Measurements from ENCODE around the gene RPS6KL1.
A peak's percentile ranks its signal among the peaks of the same experiment; 100 is the strongest.

The RPS6KL1 gene

DNA sequence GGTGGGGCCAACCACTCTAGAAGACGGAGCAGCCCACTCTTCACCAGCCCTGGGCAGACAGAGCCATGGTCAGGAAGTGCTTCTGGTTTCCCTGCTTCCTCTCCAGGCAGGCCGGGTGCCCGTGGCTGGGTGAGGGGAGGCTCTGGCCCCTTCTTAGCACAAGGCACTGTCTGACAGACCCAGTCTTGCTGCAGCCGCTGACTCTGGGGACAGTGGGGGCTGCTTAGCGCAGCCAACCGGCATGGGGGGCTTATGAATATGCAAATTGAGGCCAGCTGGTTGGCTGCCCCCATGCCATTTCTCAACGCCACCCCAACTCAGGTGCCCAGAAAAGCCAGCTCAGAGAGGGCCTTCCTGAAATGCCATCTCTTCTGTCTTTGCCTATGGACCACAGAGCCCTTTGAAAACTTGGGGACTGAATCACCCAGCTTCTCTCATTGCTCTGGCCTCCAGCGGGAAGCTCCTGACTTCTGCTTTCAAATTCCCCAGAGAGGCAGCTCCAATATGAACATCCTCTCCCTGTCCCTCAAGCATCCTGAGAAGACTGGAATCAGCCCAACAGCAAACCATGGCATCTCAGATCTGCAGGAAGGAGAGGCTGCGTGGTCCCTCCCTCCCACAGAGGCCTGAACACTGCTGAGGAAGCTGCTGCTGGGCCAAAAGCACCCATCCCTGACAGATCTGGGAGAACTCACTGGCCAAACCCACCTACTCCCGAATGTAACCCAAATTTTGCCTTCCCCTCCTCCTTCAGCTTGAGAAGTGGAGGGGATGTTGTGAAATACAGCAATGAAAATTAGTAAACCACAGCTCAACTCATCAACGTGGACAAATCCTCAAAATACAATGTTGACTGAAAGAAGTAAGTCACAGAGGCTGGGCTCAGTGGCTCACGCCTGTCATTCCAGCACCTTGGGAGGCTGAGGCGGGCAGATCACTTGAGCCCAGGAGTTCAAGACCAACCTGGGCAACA lies 46.8 kb downstream of the RPS6KL1 start, which contains the start of gene PROX2:
Gene PROX2, minus strand, starts transcription at position 205 of the 973 bp plus-strand sequence. CDS start 12,311 bp downstream, outside the sequence.
- H3K4me3 ChIP-seq (ENCODE audit: low read depth in 1 of 2, low read length in 2 of 2) = peak within 1 kb of the TSS; percentile 3 to 11
- H3K9ac ChIP-seq (ENCODE audit: low read depth in 1 of 2, low read length in 2 of 2) = no peak within 1 kb of the TSS
- peaks cover 12 to 23% of the 10 kb centered on the region in 2 donors for H3K4me1 ChIP-seq (ENCODE audit: control insufficient read depth in 1 of 2, insufficient read depth in 2 of 2, low read length in 2 of 2)
- H3K36me3 ChIP-seq (ENCODE audit: control insufficient read depth in 1 of 2, insufficient read depth in 2 of 2, low read length in 2 of 2) = no peaks in the 10 kb centered on the region
- no peak within 1 kb of the TSS for H3K27ac ChIP-seq (ENCODE audit: low read depth, low read length)
- no peaks in the 10 kb centered on the region for H3K9me3 ChIP-seq (ENCODE audit: control insufficient read depth in 1 of 2, low read length in 2 of 2)
- H3K27me3 ChIP-seq (ENCODE audit: control insufficient read depth in 1 of 2, insufficient read depth in 2 of 2, low read length in 2 of 2) = no peaks in the 10 kb centered on the region

DNA sequence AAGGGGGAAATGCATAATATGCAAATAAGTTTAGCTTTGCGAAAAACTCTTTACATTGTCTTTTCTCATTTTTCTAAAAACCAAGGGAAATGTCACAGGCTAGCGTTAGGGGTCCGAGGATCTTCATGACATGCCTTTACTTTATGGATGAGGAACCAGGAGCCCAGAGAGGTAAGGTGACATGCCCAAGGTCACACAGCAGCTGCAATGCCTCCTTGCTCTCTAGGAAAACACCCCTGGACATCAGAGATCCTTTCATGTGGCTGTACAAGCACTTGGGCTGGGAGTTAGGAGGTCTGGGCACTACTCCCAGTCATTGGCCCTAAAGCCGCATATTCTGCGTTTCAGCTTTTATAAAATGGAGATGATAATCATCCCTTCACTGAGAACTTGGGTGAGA lies 47.9 kb downstream of the RPS6KL1 start:
- H3K9me3 ChIP-seq (ENCODE audit: control insufficient read depth in 1 of 2, low read length in 2 of 2) = no peaks in the 10 kb centered on the region
- H3K36me3 ChIP-seq (ENCODE audit: control insufficient read depth in 1 of 2, insufficient read depth in 2 of 2, low read length in 2 of 2) = no peaks in the 10 kb centered on the region
- no peak overlapping the region for H3K4me3 ChIP-seq (ENCODE audit: low read depth in 1 of 2, low read length in 2 of 2)
- peaks cover 6 to 13% of the 10 kb centered on the region in 2 donors for H3K4me1 ChIP-seq (ENCODE audit: control insufficient read depth in 1 of 2, insufficient read depth in 2 of 2, low read length in 2 of 2)
- no peaks in the 10 kb centered on the region for H3K27me3 ChIP-seq (ENCODE audit: control insufficient read depth in 1 of 2, insufficient read depth in 2 of 2, low read length in 2 of 2)
- H3K9ac ChIP-seq (ENCODE audit: low read depth in 1 of 2, low read length in 2 of 2) = no peak overlapping the region
- H3K27ac ChIP-seq (ENCODE audit: low read depth, low read length) = no peak overlapping the region

DNA sequence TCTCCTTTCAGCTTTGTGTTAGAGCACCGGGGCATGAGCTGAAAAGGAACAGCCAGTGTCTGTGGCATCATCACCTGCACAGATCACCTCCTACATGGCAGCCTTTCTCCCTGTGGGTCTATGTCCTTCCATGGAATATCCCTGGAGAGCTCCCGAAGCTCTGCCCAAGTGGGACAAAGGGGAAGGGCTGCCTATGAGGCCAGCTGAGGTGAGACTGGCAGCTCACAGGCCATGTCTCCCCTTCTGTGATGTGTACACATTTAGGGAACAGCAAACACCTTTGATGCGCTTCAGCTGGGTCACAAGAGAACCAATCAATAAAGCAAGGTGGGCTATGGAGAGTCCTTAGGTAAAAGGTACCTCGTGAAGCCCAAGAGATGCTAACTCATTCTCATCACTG lies 51.2 kb downstream of the RPS6KL1 start:
- H3K9ac ChIP-seq (ENCODE audit: low read depth in 1 of 2, low read length in 2 of 2) = no peak overlapping the region
- H3K9me3 ChIP-seq (ENCODE audit: control insufficient read depth in 1 of 2, low read length in 2 of 2) = no peaks in the 10 kb centered on the region
- H3K36me3 ChIP-seq (ENCODE audit: control insufficient read depth in 1 of 2, insufficient read depth in 2 of 2, low read length in 2 of 2) = no peaks in the 10 kb centered on the region
- no peaks in the 10 kb centered on the region for H3K27me3 ChIP-seq (ENCODE audit: control insufficient read depth in 1 of 2, insufficient read depth in 2 of 2, low read length in 2 of 2)
- peaks cover 0 to 4% of the 10 kb centered on the region in 2 donors for H3K4me1 ChIP-seq (ENCODE audit: control insufficient read depth in 1 of 2, insufficient read depth in 2 of 2, low read length in 2 of 2)
- H3K4me3 ChIP-seq (ENCODE audit: low read depth in 1 of 2, low read length in 2 of 2) = no peak overlapping the region
- H3K27ac ChIP-seq (ENCODE audit: low read depth, low read length) = no peak overlapping the region

DNA sequence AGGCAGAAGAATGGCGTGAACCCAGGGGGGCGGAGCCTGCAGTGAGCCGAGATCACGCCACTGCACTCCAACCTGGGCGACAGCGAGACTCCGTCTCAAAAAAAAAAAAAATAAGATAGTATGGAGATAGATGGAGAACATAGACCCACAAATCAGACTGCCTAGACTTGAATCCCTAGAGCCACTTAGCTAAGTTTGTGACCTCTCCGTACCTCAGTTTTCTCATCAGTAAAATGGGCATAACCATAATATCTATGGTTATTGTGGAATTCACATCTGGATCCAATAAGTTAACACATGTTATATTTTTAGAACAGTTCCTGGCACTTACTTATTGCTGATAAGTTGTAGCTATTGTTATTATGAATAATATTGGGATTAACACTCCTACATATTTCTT lies 54.3 kb downstream of the RPS6KL1 start:
- no peaks in the 10 kb centered on the region for H3K36me3 ChIP-seq (ENCODE audit: control insufficient read depth in 1 of 2, insufficient read depth in 2 of 2, low read length in 2 of 2)
- no peaks in the 10 kb centered on the region for H3K27me3 ChIP-seq (ENCODE audit: control insufficient read depth in 1 of 2, insufficient read depth in 2 of 2, low read length in 2 of 2)
- H3K27ac ChIP-seq (ENCODE audit: low read depth, low read length) = no peak overlapping the region
- no peaks in the 10 kb centered on the region for H3K9me3 ChIP-seq (ENCODE audit: control insufficient read depth in 1 of 2, low read length in 2 of 2)
- no peak overlapping the region for H3K4me3 ChIP-seq (ENCODE audit: low read depth in 1 of 2, low read length in 2 of 2)
- H3K9ac ChIP-seq (ENCODE audit: low read depth in 1 of 2, low read length in 2 of 2) = no peak overlapping the region
- no peaks in the 10 kb centered on the region for H3K4me1 ChIP-seq (ENCODE audit: control insufficient read depth in 1 of 2, insufficient read depth in 2 of 2, low read length in 2 of 2)

DNA sequence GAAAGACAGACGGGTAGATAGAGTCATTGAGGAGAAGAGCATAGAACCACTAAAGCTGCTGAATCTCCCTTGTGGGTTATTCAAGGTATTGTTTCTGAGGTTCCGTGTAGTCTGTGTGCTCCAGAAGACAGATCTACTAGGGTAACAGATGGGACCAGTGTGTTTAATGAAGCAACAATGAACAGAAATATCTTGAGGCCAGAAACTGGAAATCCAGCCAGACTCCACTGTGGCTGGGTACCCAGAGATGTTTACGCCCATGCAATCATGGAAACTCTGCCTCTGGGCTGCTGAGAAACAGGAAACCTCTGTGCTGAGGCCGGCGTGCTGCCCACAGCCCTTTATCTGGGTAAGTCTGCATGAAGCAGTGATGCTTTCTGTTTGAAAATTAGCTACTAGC lies 55.4 kb downstream of the RPS6KL1 start:
- no peak overlapping the region for H3K4me3 ChIP-seq (ENCODE audit: low read depth in 1 of 2, low read length in 2 of 2)
- no peak overlapping the region for H3K9ac ChIP-seq (ENCODE audit: low read depth in 1 of 2, low read length in 2 of 2)
- no peaks in the 10 kb centered on the region for H3K4me1 ChIP-seq (ENCODE audit: control insufficient read depth in 1 of 2, insufficient read depth in 2 of 2, low read length in 2 of 2)
- no peaks in the 10 kb centered on the region for H3K27me3 ChIP-seq (ENCODE audit: control insufficient read depth in 1 of 2, insufficient read depth in 2 of 2, low read length in 2 of 2)
- H3K9me3 ChIP-seq (ENCODE audit: control insufficient read depth in 1 of 2, low read length in 2 of 2) = no peaks in the 10 kb centered on the region
- no peaks in the 10 kb centered on the region for H3K36me3 ChIP-seq (ENCODE audit: control insufficient read depth in 1 of 2, insufficient read depth in 2 of 2, low read length in 2 of 2)
- no peak overlapping the region for H3K27ac ChIP-seq (ENCODE audit: low read depth, low read length)

DNA sequence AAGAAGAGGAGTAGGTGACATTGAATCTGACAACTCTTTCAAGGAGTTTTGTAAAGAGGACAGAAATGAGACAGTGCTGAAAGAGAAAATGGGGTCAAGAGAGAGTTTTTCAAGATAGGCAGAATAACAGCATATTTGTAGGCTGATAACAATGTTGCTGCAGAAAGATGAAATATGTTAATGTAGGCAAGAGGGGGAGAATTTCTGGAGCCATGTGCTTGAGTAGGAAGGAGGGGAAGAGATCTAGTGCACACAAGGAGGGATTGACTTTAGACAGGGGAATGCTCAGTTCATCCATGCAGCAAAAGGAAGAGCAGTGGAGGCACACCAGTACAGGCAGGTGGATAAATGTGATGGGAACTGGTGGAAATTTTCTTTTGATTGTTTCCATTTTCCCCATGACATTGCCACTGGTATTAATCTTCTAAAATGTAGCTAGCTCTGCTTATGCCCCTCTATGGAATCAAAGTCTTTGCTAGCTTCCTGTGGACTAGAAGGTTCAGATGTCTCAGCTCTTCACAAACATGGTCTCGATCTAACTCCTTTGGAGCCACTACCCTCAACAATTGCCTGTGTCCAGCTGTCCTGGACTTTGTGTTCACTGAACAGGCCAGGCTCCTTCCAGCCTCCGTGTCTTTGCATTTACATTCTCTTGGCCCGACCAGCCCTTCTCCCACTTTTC lies 56.2 kb downstream of the RPS6KL1 start:
- no peak overlapping the region for H3K27ac ChIP-seq (ENCODE audit: low read depth, low read length)
- H3K9ac ChIP-seq (ENCODE audit: low read depth in 1 of 2, low read length in 2 of 2) = no peak overlapping the region
- H3K9me3 ChIP-seq (ENCODE audit: control insufficient read depth in 1 of 2, low read length in 2 of 2) = no peaks in the 10 kb centered on the region
- no peaks in the 10 kb centered on the region for H3K36me3 ChIP-seq (ENCODE audit: control insufficient read depth in 1 of 2, insufficient read depth in 2 of 2, low read length in 2 of 2)
- no peaks in the 10 kb centered on the region for H3K4me1 ChIP-seq (ENCODE audit: control insufficient read depth in 1 of 2, insufficient read depth in 2 of 2, low read length in 2 of 2)
- no peak overlapping the region for H3K4me3 ChIP-seq (ENCODE audit: low read depth in 1 of 2, low read length in 2 of 2)
- H3K27me3 ChIP-seq (ENCODE audit: control insufficient read depth in 1 of 2, insufficient read depth in 2 of 2, low read length in 2 of 2) = no peaks in the 10 kb centered on the region

DNA sequence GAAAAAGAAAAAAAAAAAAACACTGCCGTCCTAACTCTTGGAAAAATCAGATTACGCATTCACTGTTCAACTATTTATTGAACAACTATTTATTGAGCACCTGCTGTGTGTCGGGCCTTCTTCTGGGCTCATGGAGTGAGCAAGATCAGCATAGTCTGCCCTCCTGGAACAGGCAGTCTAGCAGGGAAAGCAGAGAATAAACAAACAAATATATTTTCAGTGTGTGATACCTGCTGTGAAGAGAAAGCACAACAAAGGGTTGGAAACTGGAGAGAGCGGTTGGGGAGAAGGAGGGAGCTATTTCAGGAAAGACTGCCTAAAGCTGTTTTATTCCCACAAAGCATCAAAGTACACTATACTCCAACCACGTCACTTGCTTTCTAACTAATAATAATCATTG lies 57.9 kb downstream of the RPS6KL1 start:
- H3K4me1 ChIP-seq (ENCODE audit: control insufficient read depth in 1 of 2, insufficient read depth in 2 of 2, low read length in 2 of 2) = no peaks in the 10 kb centered on the region
- H3K4me3 ChIP-seq (ENCODE audit: low read depth in 1 of 2, low read length in 2 of 2) = no peak overlapping the region
- H3K36me3 ChIP-seq (ENCODE audit: control insufficient read depth in 1 of 2, insufficient read depth in 2 of 2, low read length in 2 of 2) = no peaks in the 10 kb centered on the region
- H3K27ac ChIP-seq (ENCODE audit: low read depth, low read length) = no peak overlapping the region
- H3K9me3 ChIP-seq (ENCODE audit: control insufficient read depth in 1 of 2, low read length in 2 of 2) = no peaks in the 10 kb centered on the region
- no peak overlapping the region for H3K9ac ChIP-seq (ENCODE audit: low read depth in 1 of 2, low read length in 2 of 2)
- H3K27me3 ChIP-seq (ENCODE audit: control insufficient read depth in 1 of 2, insufficient read depth in 2 of 2, low read length in 2 of 2) = no peaks in the 10 kb centered on the region

DNA sequence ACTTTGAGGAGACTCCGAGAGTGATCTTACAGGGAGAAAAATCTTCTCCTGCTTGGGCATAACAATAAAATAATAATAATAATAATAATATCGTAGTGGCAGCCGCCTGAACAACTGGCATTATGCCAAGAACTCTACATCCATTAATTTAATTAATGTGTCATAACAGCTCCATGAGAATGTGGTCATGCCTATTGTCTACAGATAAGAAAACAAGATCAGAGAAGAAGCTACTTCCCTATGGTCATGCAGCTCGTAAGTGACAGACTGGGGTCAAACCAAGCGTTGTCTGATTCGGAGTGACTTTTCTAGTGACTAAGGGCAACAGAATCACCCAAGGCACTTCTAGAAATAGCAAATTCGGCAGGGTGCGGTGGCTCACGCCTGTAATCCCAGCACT lies 58.9 kb downstream of the RPS6KL1 start:
- Histone ChIP-seq H3K27ac (ENCODE audit: low read depth, low read length) (no peak overlapping the region), H3K36me3 (ENCODE audit: control insufficient read depth in 1 of 2, insufficient read depth in 2 of 2, low read length in 2 of 2) (no peaks in the 10 kb centered on the region), H3K9me3 (ENCODE audit: control insufficient read depth in 1 of 2, low read length in 2 of 2) (no peaks in the 10 kb centered on the region), H3K4me1 (ENCODE audit: control insufficient read depth in 1 of 2, insufficient read depth in 2 of 2, low read length in 2 of 2) (no peaks in the 10 kb centered on the region), H3K4me3 (ENCODE audit: low read depth in 1 of 2, low read length in 2 of 2) (no peak overlapping the region), H3K9ac (ENCODE audit: low read depth in 1 of 2, low read length in 2 of 2) (no peak overlapping the region), H3K27me3 (ENCODE audit: control insufficient read depth in 1 of 2, insufficient read depth in 2 of 2, low read length in 2 of 2) (no peaks in the 10 kb centered on the region)

DNA sequence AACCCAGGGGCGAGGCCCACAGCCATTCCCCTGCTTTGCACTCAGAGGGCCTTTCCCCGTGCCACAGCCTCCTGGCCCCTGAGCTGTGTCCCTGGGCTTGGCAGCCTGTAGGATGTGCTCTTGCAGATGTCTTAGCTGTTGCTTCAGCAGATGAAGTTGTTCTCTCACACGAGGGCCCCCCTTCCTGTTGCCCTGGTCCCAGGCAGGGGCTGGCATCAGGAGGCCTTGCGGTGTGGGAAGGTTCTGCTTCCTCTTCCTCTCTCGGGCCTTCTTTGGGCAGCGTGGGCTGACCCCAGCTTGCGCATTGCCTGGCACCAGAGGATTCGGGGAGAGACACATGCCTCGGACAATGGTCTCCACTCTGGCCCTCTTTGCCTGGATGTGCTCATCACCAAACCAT lies 59.8 kb downstream of the RPS6KL1 start:
- H3K27ac ChIP-seq (ENCODE audit: low read depth, low read length) = no peak overlapping the region
- H3K4me3 ChIP-seq (ENCODE audit: low read depth in 1 of 2, low read length in 2 of 2) = no peak overlapping the region
- H3K36me3 ChIP-seq (ENCODE audit: control insufficient read depth in 1 of 2, insufficient read depth in 2 of 2, low read length in 2 of 2) = no peaks in the 10 kb centered on the region
- H3K4me1 ChIP-seq (ENCODE audit: control insufficient read depth in 1 of 2, insufficient read depth in 2 of 2, low read length in 2 of 2) = no peaks in the 10 kb centered on the region
- H3K27me3 ChIP-seq (ENCODE audit: control insufficient read depth in 1 of 2, insufficient read depth in 2 of 2, low read length in 2 of 2) = no peaks in the 10 kb centered on the region
- H3K9me3 ChIP-seq (ENCODE audit: control insufficient read depth in 1 of 2, low read length in 2 of 2) = no peaks in the 10 kb centered on the region
- no peak overlapping the region for H3K9ac ChIP-seq (ENCODE audit: low read depth in 1 of 2, low read length in 2 of 2)

DNA sequence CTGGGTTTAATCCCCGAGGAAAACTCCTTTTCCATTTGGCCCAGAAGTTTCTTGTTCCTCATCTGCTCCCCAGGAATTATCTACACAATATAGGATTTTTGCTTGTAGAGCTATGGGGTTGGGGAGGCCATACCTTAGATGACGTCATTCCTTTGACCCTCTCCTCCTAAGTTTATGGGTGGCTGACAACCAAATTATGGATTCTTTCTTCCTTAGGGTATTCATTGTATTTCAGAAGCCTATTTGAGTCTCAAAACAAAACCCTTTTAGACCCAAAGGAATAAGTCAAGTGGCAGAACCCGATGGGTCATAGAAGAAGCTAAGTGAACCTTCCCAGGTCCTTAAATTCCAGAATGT lies 61.3 kb downstream of the RPS6KL1 start:
- Histone ChIP-seq H3K27ac (ENCODE audit: low read depth, low read length) (no peak overlapping the region), H3K27me3 (ENCODE audit: control insufficient read depth in 1 of 2, insufficient read depth in 2 of 2, low read length in 2 of 2) (no peaks in the 10 kb centered on the region)

More for the DNA sequence above, 61.3 kb downstream of the RPS6KL1 start:
- H3K9me3 ChIP-seq (ENCODE audit: control insufficient read depth in 1 of 2, low read length in 2 of 2) = no peaks in the 10 kb centered on the region
- no peak overlapping the region for H3K9ac ChIP-seq (ENCODE audit: low read depth in 1 of 2, low read length in 2 of 2)
- H3K36me3 ChIP-seq (ENCODE audit: control insufficient read depth in 1 of 2, insufficient read depth in 2 of 2, low read length in 2 of 2) = no peaks in the 10 kb centered on the region
- no peak overlapping the region for H3K4me3 ChIP-seq (ENCODE audit: low read depth in 1 of 2, low read length in 2 of 2)
- H3K4me1 ChIP-seq (ENCODE audit: control insufficient read depth in 1 of 2, insufficient read depth in 2 of 2, low read length in 2 of 2) = no peaks in the 10 kb centered on the region

All from duodenal mucosa (tissue), 2 donors.